Measurements from ENCODE around the gene SMIM32. TPM values are rescaled to one million over a fixed set of nuclear protein-coding genes. Genes with fewer than 3 reads are reported as not detected.

SMIM32 gene
- total RNA-seq, 4 donors from 2014 or later, result 0.27 TPM; not detected in 3

GRCh38 chr5:136221340-136221739 lies 28.4 kb upstream of the SMIM32 start:
- H3K27me3 ChIP-seq, result no peaks in the 10 kb centered on the region
- no peak overlapping the region for H3K4me3 ChIP-seq
- DNase-seq (no peak), ATAC-seq (no peak)
- in situ Hi-C loops (cut with MboI; ENCODE audit: low sequenced_read_pairs in 4 of 4) (no loop called here), intact Hi-C loops (cut with DNase I; ENCODE audit: low total_unique reads) (no loop called here)
- H3K9me3 ChIP-seq, result no peaks in the 10 kb centered on the region
- no peak overlapping the region for H3K27ac ChIP-seq
- H3K36me3 ChIP-seq, result no peaks in the 10 kb centered on the region
- H3K4me1 ChIP-seq, result no peaks in the 10 kb centered on the region
- TF ChIP-seq CTCF (IDR thresholded peaks at IDR 0.05 in 4 of 5, conservative IDR thresholded peaks at IDR 0.05 in 1 of 5) (no peak), POLR2A (IDR thresholded peaks at IDR 0.05) (no peak)

DNA sequence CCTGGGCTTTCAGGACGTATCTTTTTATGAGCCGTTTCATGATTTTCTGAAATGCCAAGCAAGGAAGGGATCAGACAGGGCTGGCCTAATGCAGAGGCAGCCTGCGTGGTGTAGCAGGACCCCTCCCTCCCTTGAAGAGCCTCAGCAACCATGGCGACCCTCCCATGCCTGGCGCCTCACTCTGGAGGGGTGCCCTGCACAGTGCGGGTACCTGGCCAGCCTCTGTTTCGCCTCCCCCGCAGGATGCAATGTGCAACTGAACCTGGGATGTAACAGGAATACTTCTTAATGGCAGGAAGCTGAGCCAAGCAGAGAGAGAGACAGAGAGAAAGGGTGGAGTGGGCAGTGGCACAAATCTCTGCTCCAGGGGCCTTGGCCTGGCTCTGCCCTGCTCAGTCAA lies 23.3 kb upstream of the SMIM32 start:
- Histone ChIP-seq H3K4me3 (no peak overlapping the region), H3K4me1 (no peaks in the 10 kb centered on the region), H3K9me3 (no peaks in the 10 kb centered on the region), H3K27me3 (peaks cover 0 to 2% (median 0%) of the 10 kb centered on the region in 3 donors), H3K27ac (no peak overlapping the region), H3K36me3 (no peaks in the 10 kb centered on the region)
- ATAC-seq, result no peak
- no peak for DNase-seq
- in situ Hi-C loops (cut with MboI; ENCODE audit: low sequenced_read_pairs in 4 of 4), result loop anchor here in 2 of 4 donors (10.0 kb wide), 2 partner anchors 271 to 331 kb away; no protein-coding TSS in a partner anchor
- no peak for TF ChIP-seq CTCF (IDR thresholded peaks at IDR 0.05 in 4 of 5, conservative IDR thresholded peaks at IDR 0.05 in 1 of 5)
- intact Hi-C loops (cut with DNase I; ENCODE audit: low total_unique reads), result no loop called here

DNA sequence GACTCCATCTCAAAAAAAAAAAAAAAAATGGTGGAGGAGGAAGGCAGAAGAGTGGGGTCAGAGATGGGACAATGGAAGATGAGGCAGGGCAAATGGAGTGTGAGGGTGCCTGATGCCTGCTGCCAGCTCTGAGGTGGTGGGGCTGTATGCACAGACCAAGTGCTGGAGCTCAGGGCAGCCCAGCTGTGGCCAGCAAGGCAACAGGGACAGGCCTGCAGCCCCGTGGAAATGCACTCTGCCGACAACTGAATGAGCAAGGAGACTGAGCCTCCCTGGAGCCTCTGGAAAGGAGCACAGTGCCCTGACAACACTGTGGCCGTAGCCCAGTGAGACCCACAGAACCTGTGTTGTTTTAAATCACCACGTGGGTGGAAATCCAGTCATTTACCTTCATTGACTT lies 22.9 kb upstream of the SMIM32 start:
- intact Hi-C loops (cut with DNase I; ENCODE audit: low total_unique reads), result no loop called here
- H3K27me3 ChIP-seq, result peaks cover 0 to 2% (median 0%) of the 10 kb centered on the region in 3 donors
- no peaks in the 10 kb centered on the region for H3K4me1 ChIP-seq

DNA sequence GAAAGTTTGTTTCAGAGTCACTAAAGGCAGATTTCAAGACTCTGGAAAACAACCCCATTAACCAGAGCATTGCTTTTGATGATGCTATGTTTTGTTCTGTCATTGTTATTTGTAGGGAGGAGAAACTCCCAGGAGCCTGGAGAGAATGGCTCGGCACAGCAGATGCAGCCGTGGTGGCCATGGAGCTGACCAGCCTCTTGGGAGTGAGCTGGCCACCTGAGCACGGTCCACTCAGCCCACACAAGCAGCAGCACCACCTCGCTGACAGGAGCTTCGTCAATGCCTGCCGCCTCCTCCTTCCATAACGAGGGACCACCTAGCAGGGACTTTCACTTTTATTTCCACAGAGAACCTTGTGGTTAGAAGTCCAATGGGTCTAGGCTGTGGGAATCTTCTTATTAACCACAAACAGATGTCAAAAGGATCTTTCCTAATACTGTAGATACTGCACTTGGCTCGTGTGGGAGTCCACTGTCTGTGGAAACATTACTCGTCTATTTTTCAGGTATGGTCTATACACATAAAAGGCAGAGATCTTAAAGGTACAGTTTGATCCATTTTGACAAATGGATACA lies 21.0 kb upstream of the SMIM32 start:
- no peaks in the 10 kb centered on the region for H3K36me3 ChIP-seq
- H3K4me1 ChIP-seq, result no peaks in the 10 kb centered on the region
- intact Hi-C loops (cut with DNase I; ENCODE audit: low total_unique reads) (no loop called here), in situ Hi-C loops (cut with MboI; ENCODE audit: low sequenced_read_pairs in 4 of 4) (loop anchor here (5.0 to 10.0 kb wide), 4 partner anchors 269 to 329 kb away; no protein-coding TSS in a partner anchor)
- H3K27ac ChIP-seq, result no peak overlapping the region
- no peaks in the 10 kb centered on the region for H3K9me3 ChIP-seq
- no peak for DNase-seq
- H3K4me3 ChIP-seq, result no peak overlapping the region
- peaks cover 0 to 2% (median 0%) of the 10 kb centered on the region in 3 donors for H3K27me3 ChIP-seq
- TF ChIP-seq CTCF (IDR thresholded peaks at IDR 0.05 in 4 of 5, conservative IDR thresholded peaks at IDR 0.05 in 1 of 5), result no peak
- TF ChIP-seq POLR2A (IDR thresholded peaks at IDR 0.05), result no peak
- no peak for ATAC-seq

More for the DNA sequence above, 22.9 kb upstream of the SMIM32 start:
- Histone ChIP-seq H3K27ac (no peak overlapping the region), H3K9me3 (no peaks in the 10 kb centered on the region), H3K36me3 (no peaks in the 10 kb centered on the region), H3K4me3 (no peak overlapping the region)
- TF ChIP-seq CTCF (IDR thresholded peaks at IDR 0.05 in 4 of 5, conservative IDR thresholded peaks at IDR 0.05 in 1 of 5) (no peak), POLR2A (IDR thresholded peaks at IDR 0.05) (no peak)
- no peak for ATAC-seq
- DNase-seq, result no peak
- in situ Hi-C loops (cut with MboI; ENCODE audit: low sequenced_read_pairs in 4 of 4), result loop anchor here in 2 of 4 donors (10.0 kb wide), 2 partner anchors 271 to 331 kb away; no protein-coding TSS in a partner anchor
